ENCODE results near the gene MYH7. TPM values are rescaled to one million over a fixed set of nuclear protein-coding genes. Genes with fewer than 3 reads are reported as not detected.
A peak's percentile ranks its signal among the peaks of the same experiment; 100 is the strongest.
"Not testable (repeated sequence)": the region's sequence is repeated elsewhere in the genome, so short reads cannot be mapped to it uniquely, and the experiment has no call there.

Gene MYH7
- total RNA-seq, 1 donor from 2014 or later: not detected

DNA sequence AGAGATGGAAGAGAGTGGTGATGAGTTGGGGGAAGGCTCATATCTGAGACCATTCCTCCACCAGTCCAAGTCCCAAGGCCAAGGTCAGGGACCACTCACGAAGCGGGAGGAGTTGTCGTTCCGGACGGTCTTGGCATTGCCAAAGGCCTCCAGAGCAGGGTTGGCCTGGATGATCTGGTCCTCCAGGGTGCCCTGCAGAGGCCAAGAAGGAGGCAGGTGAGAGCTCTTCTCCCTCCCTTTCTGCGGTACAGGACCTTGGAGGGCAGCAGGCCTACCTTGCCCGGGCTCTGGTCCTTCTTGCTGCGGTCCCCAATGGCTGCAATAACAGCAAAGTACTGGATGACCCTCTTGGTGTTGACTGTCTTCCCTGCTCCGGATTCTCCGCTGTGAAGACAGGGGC, 4.0 kb downstream of the MYH7 start:
- DNase-seq (ENCODE audit: low spot score): no peak

DNA sequence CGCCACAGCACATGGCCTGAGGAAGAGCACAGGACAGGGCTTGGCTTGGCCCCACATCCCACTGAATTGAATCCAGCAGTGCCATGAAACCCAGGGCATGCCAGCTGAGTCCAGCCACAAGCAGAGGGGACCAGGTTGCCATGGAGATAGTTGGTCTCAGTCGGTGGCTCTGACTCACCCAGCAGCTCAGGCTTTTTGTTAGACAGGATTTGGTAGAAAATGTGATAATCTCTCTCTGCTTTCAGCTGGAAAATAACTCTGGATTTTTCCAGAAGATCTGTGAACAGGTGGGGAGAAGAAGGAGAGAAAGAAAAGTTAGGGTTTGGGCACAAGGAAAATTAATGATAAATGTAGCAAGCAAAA, 4.8 kb downstream of the MYH7 start:
- no peak for DNase-seq (ENCODE audit: low spot score)

- peak; percentile 69 for DNase-seq (ENCODE audit: low spot score)
Observed at GRCh38 chr14:23430016-23430722, 5.3 kb downstream of the MYH7 start.

DNA sequence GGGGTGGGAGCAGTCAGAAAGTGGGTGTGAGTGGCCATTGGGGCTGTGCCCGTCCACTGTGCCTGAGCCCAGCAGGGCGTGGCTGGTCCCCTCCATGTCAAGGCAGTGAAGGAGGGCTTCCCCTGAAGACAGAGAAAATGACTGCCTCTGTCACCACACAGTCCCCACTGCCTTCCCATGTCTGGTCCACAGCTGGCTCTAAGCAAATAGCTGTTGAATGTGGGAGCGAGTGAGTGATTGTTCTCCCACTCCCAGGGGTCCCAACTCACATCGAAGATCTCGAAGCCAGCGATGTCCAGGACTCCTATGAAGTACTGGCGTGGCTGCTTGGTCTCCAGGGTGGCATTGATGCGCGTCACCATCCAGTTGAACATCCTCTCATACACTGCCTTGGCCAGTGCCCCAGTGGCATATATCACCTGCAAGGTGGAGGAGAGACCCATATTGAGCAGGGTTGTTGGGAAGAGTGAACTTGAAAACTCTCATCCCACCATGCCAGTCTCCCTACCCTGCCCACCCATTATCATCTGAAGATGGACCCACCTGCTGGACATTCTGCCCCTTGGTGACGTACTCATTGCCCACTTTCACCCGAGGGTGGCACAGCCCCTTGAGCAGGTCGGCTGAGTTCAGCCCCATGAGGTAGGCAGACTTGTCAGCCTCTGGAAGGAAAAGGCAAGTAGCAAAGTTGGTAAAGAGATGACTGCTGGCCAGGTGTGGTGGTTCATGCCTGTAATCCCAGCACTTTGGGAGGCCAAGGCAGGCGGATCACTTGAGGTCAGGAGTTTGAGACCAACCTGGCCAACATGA, 6.6 kb downstream of the MYH7 start:
- peak; percentile 47 for DNase-seq (ENCODE audit: low spot score)

DNA sequence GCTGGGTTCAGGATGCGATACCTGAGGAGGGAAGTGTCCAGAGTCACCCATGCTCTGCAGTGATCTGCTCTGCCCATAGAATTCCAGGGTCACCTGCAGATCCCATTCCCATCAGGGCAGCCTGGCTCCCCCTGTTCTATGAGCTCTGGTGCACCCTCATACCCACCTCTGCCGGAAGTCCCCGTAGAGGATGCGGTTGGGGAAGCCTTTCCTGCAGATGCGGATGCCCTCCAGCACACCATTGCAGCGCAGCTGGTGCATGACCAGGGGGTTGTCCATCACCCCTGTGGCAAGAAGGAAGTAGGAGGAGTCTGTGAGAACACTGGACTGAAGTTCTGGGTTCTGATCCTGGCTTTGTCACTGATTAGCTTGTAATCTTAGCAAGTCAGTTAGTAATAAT, 9.7 kb downstream of the MYH7 start:
- DNase-seq (ENCODE audit: low spot score): not testable (repeated sequence)

DNA sequence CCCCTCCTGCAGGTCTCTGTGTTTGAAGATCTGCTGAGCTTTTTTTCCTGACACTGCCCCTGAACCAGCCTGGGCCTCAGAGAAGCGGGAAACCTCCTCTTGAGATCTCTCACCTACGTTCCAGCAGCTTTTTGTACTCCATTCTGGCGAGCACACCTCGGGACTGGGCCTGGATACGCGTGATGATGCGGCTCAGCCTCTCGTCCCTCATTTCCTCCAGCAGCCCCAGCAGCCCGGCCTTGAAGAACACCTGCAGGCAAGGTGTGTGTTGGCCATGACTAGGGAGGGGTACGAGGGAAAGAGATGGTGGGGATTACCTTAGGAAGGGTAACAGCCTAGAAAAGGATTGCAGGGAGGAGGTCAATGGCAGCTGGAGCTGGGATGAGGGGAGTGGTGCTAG, 10.3 kb downstream of the MYH7 start:
- no peak for DNase-seq (ENCODE audit: low spot score)

GRCh38 chr14:23423657-23424056, 11.8 kb downstream of the MYH7 start:
- no peak for DNase-seq (ENCODE audit: low spot score)

GRCh38 chr14:23421594-23421993, 13.9 kb downstream of the MYH7 start:
- DNase-seq (ENCODE audit: low spot score): no peak

GRCh38 chr14:23419646-23420045, 15.8 kb downstream of the MYH7 start:
- not testable (repeated sequence) for DNase-seq (ENCODE audit: low spot score)

DNA sequence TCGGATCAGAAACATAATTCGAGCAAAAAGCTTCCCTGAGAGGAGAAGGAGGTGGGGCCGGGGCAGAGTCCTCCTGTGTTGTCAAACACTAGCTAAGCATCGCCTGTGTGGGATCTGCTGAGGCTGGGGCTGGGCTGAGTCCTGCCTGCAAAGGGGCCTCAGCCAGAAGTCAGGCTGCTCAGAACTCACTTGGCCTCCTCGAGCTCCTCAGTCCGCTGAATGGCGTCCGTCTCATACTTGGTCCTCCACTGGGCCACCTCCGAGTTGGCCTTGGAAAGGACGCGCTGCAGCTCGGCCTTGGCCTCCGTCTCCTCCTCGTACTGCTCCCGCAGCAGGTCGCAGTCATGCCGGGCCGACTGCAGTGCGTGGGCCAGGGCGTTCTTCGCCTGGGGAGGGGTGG, 17.4 kb downstream of the MYH7 start:
- DNase-seq (ENCODE audit: low spot score): no peak

DNA sequence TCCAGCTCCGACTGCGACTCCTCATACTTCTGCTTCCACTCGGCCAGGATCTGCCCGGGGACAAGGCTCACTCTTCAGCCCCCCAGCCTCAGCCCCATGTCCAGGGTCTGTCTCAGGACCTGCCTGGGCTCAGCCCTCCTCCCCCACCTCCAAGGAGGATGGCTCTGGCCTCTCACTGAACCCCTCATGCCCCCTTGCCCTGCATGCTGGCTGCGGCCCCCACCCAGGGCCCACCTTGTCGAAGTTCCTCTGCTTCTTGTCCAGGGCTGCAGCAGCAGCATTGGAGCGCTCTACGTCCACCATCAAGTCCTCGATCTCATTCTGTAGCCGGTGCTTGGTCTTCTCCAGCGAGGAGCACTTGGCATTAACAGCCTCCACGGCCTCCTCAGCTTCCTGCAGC, 18.2 kb downstream of the MYH7 start:
- not testable (repeated sequence) for DNase-seq (ENCODE audit: low spot score)

DNA sequence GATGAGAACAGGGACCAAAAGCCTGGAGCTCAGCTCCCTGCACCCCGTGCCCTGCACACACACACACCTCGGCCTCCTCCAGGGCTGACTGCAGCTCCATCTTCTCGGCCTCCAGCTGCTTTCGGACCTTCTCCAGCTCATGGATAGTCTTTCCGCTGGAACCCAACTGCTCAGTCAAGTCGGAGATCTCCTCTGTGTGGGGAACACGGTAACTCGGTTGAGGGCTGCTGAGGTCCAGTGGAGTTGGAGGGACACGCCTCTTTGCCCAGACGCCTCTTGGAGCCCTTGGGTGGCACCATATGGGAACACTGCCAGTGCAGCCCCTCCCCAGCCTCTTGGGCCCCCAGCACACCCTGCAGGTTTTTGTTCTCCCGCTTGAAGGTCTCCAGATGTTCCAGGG, 18.7 kb downstream of the MYH7 start:
- DNase-seq (ENCODE audit: low spot score): no peak

DNA sequence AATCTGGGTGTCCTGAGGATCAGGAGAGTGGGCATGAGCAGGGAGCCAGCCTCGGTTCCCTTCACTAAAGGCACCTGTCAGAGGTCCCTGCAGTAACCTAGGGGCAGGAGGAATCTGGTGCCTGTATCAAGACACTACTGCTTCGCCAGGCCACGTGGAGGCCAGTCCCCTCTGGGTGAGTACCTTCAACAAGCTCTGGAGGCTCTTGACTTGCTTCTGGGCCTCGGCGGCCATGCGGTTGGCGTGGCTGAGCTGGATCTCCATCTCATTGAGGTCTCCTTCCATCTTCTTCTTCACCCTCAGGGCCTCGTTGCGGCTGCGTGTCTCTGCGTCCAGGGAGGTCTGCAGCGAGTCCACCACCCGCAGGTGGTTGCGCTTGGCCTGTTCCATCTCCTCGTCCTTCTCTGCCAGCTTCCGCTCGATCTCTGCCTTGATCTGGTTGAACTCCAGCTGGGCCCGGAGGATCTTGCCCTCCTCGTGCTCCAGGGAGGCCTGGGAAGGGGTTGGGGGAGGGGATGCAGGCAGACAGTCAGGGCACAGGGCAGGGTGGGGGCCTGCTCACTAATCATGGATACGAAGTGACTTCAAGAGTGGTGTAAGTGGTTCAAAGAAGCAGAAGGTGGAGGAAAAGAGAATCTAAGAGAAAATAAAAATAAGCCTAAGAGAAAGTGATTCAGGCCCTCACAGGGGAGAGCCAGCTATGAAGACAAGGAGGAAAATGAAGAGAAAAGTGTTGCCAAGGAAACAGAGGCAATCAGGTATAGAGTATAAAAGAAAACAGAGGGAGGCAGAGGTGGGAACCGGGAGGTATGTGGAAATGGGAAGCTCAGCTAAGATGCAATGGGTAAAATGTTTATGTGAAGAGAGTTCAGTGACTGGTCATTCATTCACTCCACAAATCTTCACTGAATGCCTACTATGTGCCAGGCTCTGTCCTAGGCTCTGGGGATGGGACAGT, 19.4 kb downstream of the MYH7 start:
- DNase-seq (ENCODE audit: low spot score): no peak

DNA sequence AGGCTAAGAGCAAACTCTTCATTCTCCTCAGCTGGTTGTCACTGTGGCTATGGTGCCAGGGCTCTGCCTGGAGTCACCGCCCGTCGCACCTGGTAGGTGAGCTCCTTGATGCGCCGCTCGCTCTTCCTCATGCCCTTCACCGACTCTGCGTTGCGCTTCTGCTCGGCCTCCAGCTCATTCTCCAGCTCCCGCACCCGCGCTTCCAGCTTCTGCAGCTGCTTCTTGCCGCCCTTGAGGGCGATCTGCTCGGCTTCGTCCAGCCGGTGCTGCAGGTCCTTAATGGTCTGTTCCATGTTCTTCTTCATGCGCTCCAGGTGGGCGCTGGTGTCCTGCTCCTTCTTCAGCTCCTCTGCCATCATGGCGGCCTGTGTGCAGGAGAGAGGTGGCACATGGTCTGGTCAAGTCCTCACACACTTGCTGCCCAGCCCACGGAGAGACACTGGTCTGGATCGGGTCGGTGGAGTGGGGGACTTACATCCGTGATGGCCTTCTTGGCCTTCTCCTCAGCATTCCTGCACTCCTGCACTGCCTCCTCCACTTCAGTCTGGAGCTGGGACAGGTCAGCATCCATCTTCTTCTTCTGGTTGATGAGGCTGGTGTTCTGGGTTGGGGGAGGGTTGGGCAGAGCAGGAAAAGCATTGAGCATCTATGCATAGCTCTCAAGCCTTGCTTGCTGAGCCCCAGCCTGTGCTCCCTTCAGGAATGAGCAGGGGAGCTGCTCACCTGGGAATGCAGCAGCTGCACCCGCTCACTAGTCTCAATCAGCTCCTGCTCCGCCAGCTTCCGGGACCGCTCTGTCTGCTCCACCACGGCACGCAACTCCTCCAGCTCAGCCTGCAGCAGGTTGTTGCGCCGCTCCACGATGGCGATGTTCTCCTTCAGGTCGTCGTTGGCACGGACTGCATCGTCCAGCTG, 20.3 kb downstream of the MYH7 start:
- no peak for DNase-seq (ENCODE audit: low spot score)

GRCh38 chr14:23414254-23414653, 21.2 kb downstream of the MYH7 start:
- no peak for DNase-seq (ENCODE audit: low spot score)

- no peak for DNase-seq (ENCODE audit: low spot score)
Observed at GRCh38 chr14:23413681-23414080, 21.8 kb downstream of the MYH7 start.

DNA sequence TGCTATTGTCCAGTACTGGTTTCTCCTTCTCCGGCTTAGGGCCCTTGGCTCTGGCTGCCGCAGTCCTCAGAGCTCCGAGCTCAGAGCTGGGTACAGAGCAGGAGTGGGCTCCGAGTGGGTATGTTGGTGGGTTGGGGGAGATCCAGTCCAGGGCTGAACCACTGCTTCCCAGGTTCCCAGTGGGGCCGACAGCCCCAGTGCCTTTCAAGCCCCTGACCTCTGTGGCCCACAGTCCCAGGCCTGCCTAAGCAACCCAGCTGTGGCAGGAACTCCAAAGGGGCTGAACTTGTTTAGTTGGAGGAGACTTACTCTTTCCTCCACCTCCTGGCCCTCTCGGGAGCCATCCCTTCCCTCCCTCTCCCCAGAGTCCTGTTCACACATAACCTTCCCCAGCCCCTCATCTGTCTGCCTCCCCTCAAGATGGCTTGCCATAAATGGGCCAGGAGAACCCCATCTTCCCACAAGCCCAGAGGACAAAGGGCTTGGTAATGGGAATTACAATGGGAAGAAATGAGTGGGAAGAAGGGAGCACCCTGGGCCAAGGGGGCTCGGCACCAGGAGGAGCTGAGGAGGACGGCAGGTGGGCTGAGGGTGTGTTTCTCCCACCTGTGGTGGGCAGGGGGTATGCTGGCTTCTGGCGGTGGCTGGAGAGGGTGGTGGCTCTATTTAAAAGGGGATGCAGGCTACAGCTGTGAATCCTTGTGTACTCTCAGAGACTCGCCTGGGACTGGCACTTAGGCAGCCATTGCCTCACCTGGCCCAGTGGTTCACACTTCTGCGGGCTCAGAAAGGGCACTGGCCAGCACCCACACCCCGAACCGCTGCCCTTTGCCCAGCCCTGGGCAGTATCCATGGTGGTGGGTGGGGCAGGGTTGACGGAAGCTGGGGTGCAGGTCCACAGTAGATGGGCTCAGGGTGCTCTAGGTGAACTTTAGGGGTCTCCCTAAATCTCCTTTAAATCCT, 23.6 kb downstream of the MYH7 start:
- DNase-seq (ENCODE audit: low spot score): no peak

GRCh38 chr14:23409966-23410635, 25.4 kb downstream of the MYH7 start:
- no peak for DNase-seq (ENCODE audit: low spot score)

DNA sequence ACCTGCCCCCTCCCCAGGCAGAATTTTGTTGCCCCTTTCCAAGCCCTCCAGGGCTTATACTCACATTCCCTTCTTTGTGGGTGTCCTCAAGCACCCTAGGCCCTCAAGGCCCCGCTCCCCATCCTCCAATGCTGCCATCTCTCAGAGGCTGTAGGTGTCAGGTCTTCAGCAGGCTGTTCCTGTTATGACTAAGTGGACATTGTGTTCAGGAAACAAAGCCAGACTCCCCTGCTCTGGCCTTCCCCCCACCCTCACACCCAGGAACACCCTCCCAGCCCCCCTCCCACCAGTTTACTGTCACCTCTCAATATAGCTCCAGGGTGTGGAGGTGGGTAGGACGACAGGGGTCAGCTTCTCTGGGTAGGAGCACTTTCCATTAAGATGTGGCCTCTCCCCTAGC, 26.0 kb downstream of the MYH7 start:
- no peak for DNase-seq (ENCODE audit: low spot score)
